Chondrocyte (in vitro differentiated cells): ENCODE measurements around the gene ADAM15. TPM values are rescaled to one million over a fixed set of nuclear protein-coding genes. Genes with fewer than 3 reads are reported as not detected.

Experiments
- DNase-seq: peaks from one replicate; pipeline ENCODE4 v3.0.0; 2021; ENCODE audit warnings: mixed read lengths, low spot score
- H3K27ac Mint-ChIP-seq: one replicate; pipeline ENCODE4 v1.8.0; 2021; ENCODE audit warnings: mild to moderate bottlenecking, moderate library complexity, mixed read lengths; ENCODE audit not compliant: unreplicated experiment
- H3K27me3 Mint-ChIP-seq: 2 replicates; pipeline ENCODE4 v1.8.0; 2021; ENCODE audit warnings: low read depth, mixed read lengths
- H3K36me3 Mint-ChIP-seq: 2 replicates; pipeline ENCODE4 v1.8.0; 2021; ENCODE audit warnings: low read depth, mixed read lengths
- H3K4me1 Mint-ChIP-seq: 2 replicates; pipeline ENCODE4 v1.8.0; 2021; ENCODE audit warnings: low read depth, mild to moderate bottlenecking, mixed read lengths
- H3K4me3 Mint-ChIP-seq: one replicate; pipeline ENCODE4 v1.8.0; 2021; ENCODE audit warnings: mild to moderate bottlenecking, moderate library complexity, mixed read lengths; ENCODE audit not compliant: unreplicated experiment
- H3K9me3 Mint-ChIP-seq: 2 replicates; pipeline ENCODE4 v1.8.0; 2021; ENCODE audit warnings: low read depth, mixed read lengths
- total RNA-seq: library from RNA; stranded (reverse); gene quantifications from 3 replicates; pipeline ENCODE4 v1.2.1, GENCODE V29; 2021
- TF ChIP-seq, protein P1 (sequence below): fragments of 200-600 bp; sonication (generic); IDR thresholded peaks from 2 replicates; pipeline ENCODE4 v1.5.0; 2021; ENCODE audit warnings: antibody characterized with exemption, mild to moderate bottlenecking, moderate library complexity

ADAM15 gene
- total RNA-seq, 1 donor from 2014 or later: 73.7 TPM

DNA sequence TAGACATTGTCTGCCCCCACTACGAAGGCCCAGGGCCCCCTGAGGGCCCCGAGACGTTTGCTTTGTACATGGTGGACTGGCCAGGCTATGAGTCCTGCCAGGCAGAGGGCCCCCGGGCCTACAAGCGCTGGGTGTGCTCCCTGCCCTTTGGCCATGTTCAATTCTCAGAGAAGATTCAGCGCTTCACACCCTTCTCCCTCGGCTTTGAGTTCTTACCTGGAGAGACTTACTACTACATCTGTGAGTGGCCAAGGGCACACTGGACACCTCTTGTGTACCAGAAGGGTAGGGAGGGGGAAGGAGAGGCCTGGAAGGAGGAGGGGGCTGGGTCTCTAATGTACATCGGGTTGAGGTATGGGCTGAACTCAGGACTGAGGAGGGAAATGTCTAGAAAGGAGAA lies 15.7 kb downstream of the ADAM15 start:
- Mint-ChIP-seq H3K27me3 (no peaks in the 10 kb centered on the region), H3K4me1 (peaks cover 38% of the 10 kb centered on the region), H3K9me3 (no peaks in the 10 kb centered on the region), H3K27ac (no peak overlapping the region), H3K4me3 (no peak overlapping the region), H3K36me3 (peaks cover 4% of the 10 kb centered on the region)
- TF ChIP-seq, protein P1, sequence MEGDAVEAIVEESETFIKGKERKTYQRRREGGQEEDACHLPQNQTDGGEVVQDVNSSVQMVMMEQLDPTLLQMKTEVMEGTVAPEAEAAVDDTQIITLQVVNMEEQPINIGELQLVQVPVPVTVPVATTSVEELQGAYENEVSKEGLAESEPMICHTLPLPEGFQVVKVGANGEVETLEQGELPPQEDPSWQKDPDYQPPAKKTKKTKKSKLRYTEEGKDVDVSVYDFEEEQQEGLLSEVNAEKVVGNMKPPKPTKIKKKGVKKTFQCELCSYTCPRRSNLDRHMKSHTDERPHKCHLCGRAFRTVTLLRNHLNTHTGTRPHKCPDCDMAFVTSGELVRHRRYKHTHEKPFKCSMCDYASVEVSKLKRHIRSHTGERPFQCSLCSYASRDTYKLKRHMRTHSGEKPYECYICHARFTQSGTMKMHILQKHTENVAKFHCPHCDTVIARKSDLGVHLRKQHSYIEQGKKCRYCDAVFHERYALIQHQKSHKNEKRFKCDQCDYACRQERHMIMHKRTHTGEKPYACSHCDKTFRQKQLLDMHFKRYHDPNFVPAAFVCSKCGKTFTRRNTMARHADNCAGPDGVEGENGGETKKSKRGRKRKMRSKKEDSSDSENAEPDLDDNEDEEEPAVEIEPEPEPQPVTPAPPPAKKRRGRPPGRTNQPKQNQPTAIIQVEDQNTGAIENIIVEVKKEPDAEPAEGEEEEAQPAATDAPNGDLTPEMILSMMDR: no peak
- no peak for DNase-seq

DNA sequence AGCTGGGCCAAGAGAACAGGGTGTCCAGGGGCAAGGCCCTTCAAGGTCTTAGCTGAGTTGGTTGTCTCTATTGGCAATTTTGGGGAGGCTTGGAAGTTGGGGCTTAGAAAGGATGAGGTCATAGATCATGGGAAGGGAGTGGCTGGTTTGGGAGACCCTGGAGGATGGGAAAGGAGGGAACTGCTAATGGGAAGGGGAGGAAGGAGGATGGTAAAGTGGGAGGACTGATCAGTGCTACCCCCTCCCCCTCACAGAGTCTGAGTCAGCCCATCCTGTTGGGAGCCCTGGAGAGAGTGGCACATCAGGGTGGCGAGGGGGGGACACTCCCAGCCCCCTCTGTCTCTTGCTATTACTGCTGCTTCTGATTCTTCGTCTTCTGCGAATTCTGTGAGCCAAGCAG lies 17.5 kb downstream of the ADAM15 start:
- H3K36me3 Mint-ChIP-seq: peaks cover 4% of the 10 kb centered on the region
- peaks cover 23% of the 10 kb centered on the region for H3K4me1 Mint-ChIP-seq
- H3K9me3 Mint-ChIP-seq: no peaks in the 10 kb centered on the region
- TF ChIP-seq, protein P1: no peak
- no peak overlapping the region for H3K27ac Mint-ChIP-seq
- no peak overlapping the region for H3K4me3 Mint-ChIP-seq
- no peaks in the 10 kb centered on the region for H3K27me3 Mint-ChIP-seq
- DNase-seq: no peak

DNA sequence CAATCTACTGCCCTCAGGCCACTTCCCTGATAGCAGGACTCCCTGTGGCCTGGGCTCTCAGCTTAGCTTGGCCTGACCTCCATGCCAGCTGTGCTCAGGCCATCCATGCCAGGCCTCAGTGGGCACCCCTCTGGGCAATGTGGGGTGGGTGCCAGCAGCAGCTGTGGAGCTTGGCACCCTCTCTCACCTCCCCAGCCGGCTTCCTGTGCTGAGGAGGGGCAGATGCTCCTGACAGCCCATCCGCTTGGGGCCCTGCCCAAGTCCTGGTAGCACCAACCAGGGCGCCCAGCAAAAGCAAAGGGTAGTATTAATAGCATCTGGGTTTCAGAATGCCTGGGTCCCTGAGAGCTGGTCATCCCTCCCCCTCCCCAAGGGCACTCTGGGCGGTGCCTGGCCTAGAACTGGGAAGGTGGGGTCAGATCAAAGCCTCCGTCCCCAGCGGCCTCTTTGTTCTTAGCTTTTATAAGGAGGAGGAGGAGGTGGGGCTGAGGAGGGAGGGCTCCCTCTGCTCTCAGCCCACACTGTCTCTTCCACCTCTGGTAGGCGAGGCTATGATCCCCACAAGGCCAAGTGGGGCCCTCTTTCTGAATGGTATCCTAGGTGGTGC lies 18.5 kb downstream of the ADAM15 start:
- Mint-ChIP-seq H3K4me3 (no peak overlapping the region), H3K9me3 (no peaks in the 10 kb centered on the region), H3K4me1 (peaks cover 18% of the 10 kb centered on the region), H3K27ac (no peak overlapping the region), H3K27me3 (no peaks in the 10 kb centered on the region), H3K36me3 (peaks cover 4% of the 10 kb centered on the region)
- DNase-seq: no peak
- TF ChIP-seq, protein P1: no peak

DNA sequence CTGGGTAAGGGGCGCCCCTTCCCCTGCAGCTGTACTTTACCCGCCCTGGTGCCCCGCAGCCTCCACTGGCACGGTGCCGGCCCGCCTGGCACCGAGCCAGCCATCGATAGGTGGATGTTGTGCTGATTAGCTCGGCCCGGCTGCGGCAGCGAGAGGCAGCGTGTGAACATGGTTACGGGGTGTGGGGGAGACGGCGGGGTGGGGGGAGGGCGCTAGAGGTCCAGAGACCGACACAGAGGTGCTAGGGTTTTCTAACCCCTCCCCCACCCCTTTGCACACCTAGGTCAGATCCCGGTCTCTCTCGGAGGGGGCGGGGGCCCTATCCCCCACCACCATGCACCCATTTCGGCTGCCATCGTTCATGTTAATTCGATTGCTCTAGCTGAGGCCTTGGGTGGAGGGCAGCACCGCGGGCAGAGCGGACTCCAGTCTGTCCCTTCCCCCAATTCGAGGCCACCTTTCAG lies 19.1 kb downstream of the ADAM15 start:
- Mint-ChIP-seq H3K4me3 (no peak overlapping the region), H3K27me3 (no peaks in the 10 kb centered on the region), H3K36me3 (peaks cover 4% of the 10 kb centered on the region)

DNA sequence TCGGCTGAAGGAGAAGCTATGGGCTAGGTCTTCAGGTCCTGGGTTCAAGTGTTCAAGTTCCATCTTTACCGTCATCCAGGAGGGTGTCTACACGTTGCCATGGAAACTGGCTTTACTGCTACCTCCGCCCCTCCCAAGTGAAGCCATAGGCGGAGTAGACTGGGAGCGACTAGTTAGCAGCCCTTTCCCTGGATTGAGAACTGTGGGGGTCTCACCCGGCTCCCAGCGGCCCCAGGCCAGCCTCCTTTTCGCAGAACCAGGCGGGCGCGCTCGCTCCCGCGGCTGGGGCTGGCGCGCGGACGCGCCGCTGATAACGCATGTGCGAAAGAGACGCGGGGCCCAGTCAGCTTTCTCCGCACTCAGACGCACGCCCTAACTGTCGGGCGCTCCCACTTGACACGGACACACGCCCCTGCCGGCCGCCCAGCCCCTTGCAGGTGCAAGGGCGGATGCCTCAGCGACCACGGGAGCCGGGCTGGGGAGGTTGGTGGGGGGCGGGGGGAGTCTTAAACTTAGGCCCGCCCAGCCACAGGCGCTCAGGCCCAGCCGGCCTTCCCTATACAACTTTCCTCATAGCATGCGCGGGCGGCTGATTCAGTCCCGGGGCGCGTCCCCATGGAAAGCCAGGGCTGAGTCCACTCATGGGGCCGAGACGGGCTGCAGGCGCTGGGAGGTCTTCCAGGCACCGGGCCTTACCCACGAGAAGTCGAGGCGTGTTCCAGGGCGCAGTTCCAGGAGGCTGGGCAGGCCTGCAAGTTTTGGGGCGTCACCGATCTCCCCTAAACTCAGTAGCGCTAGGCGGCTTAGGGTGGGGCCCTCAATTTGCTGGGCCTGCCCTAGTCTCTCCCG lies 19.8 kb downstream of the ADAM15 start:
- peaks cover 4% of the 10 kb centered on the region for H3K36me3 Mint-ChIP-seq
- no peak for DNase-seq
- TF ChIP-seq, protein P1: peak; percentile 71
- H3K9me3 Mint-ChIP-seq: no peaks in the 10 kb centered on the region
- H3K4me3 Mint-ChIP-seq: peak overlapping the region; percentile 47
- peaks cover 12% of the 10 kb centered on the region for H3K4me1 Mint-ChIP-seq
- no peak overlapping the region for H3K27ac Mint-ChIP-seq
- H3K27me3 Mint-ChIP-seq: no peaks in the 10 kb centered on the region

More for the DNA sequence above, 19.1 kb downstream of the ADAM15 start:
- no peak for DNase-seq
- TF ChIP-seq, protein P1: no peak
- no peak overlapping the region for H3K27ac Mint-ChIP-seq
- H3K9me3 Mint-ChIP-seq: no peaks in the 10 kb centered on the region
- H3K4me1 Mint-ChIP-seq: peaks cover 13% of the 10 kb centered on the region
